Esophagus muscularis mucosa (tissue), 3 donors: Measurements from ENCODE around the gene TCEANC2.

Source experiments
- CTCF ChIP-seq, 3 experiments: fragments of 200-600 bp in 2 of 3; fragments of 450-650 bp in 1 of 3; sonication (generic) in 2 of 3; IDR thresholded peaks; one replicate each; pipeline ENCODE4 v1.5.1; 2017 to 2019; ENCODE audit warnings: antibody characterized with exemption in 3 of 3, mild to moderate bottlenecking in 2 of 3, moderate library complexity in 1 of 3
- POLR2A ChIP-seq: fragments of 450-650 bp; IDR thresholded peaks from one replicate; pipeline ENCODE4 v1.6.1; 2017; ENCODE audit warnings: antibody characterized with exemption, moderate library complexity, mild to moderate bottlenecking, low read depth
- POLR2AphosphoS5 ChIP-seq, 2 donors: sonication (generic); formaldehyde crosslinking; IDR thresholded peaks; one replicate each; pipeline ENCODE4 v1.6.1; 2017; ENCODE audit warnings: antibody characterized with exemption in 2 of 2

GRCh38 chr1:54011316-54012007 lies 41.9 kb upstream of the TCEANC2 start:
- TF ChIP-seq CTCF (IDR thresholded peaks at IDR 0.05): no peak
- TF ChIP-seq POLR2AphosphoS5 (IDR thresholded peaks at IDR 0.05): no peak
- TF ChIP-seq POLR2A: no peak
